Mesenchymal stem cell (in vitro differentiated cells and primary cell): Measurements from ENCODE around the gene ANKMY1.
A peak's percentile ranks its signal among the peaks of the same experiment; 100 is the strongest.

Experiments
- DNase-seq: peaks from one replicate; pipeline ENCODE4 v3.0.0-alpha.2; 2013
- H2AFZ ChIP-seq: one replicate; pipeline ENCODE4 v1.6.1; 2013; ENCODE audit warnings: low read depth, mild to moderate bottlenecking, control low read depth, inconsistent platforms, low read length, moderate library complexity
- H2AK5ac ChIP-seq: 2 replicates; pipeline ENCODE4 v1.6.1; 2013; ENCODE audit warnings: low read length, moderate library complexity, mild to moderate bottlenecking, inconsistent platforms; ENCODE audit not compliant: severe bottlenecking
- H2BK120ac ChIP-seq: one replicate; pipeline ENCODE4 v1.6.1; 2013; ENCODE audit warnings: low read depth, mild to moderate bottlenecking, inconsistent platforms, low read length, moderate library complexity
- H2BK12ac ChIP-seq, 2 experiments: one replicate each; pipeline ENCODE4 v1.6.1; 2013; ENCODE audit warnings: inconsistent platforms in 2 of 2, low read length in 2 of 2, mild to moderate bottlenecking in 2 of 2, moderate library complexity in 2 of 2, control low read depth in 1 of 2
- H2BK15ac ChIP-seq: one replicate; pipeline ENCODE4 v1.6.1; 2013; ENCODE audit warnings: mild to moderate bottlenecking, low read depth, inconsistent platforms; ENCODE audit not compliant: poor library complexity, severe bottlenecking
- H2BK5ac ChIP-seq: 2 replicates; pipeline ENCODE4 v1.6.1; 2013; ENCODE audit warnings: low read depth, mild to moderate bottlenecking, low read length, control low read depth, inconsistent platforms; ENCODE audit not compliant: poor library complexity, severe bottlenecking
- H3K14ac ChIP-seq, 2 experiments: one replicate each; pipeline ENCODE4 v1.6.1; 2013; ENCODE audit warnings: inconsistent platforms in 2 of 2, low read length in 2 of 2, control low read depth in 1 of 2, mild to moderate bottlenecking in 1 of 2, moderate library complexity in 1 of 2
- H3K18ac ChIP-seq, 2 experiments: one replicate each; pipeline ENCODE4 v1.6.1; 2013; ENCODE audit warnings: inconsistent platforms in 2 of 2, low read length in 2 of 2, control low read depth in 1 of 2, low read depth in 1 of 2, mild to moderate bottlenecking in 1 of 2
- H3K23ac ChIP-seq, 2 experiments: one replicate each; pipeline ENCODE4 v1.6.1; 2013; ENCODE audit warnings: inconsistent platforms in 2 of 2, low read length in 2 of 2, mild to moderate bottlenecking in 2 of 2, moderate library complexity in 2 of 2, control low read depth in 1 of 2
- H3K27ac ChIP-seq: 2 replicates; pipeline ENCODE4 v1.5.1; 2013; ENCODE audit warnings: mild to moderate bottlenecking, moderate library complexity, low read length, control low read depth, inconsistent platforms; ENCODE audit not compliant: poor library complexity, severe bottlenecking
- H3K27me3 ChIP-seq, 2 experiments: 2 replicates each; pipeline versions ENCODE4 v1.6.1 to v1.7.0; 2013; ENCODE audit warnings: low read length in 2 of 2, mild to moderate bottlenecking in 2 of 2, moderate library complexity in 2 of 2, control low read depth in 1 of 2, inconsistent platforms in 1 of 2; ENCODE audit not compliant: control insufficient read depth in 1 of 2, insufficient read depth in 1 of 2
- H3K36me3 ChIP-seq, 2 experiments: 2 replicates each; pipeline versions ENCODE4 v1.6.1 to v1.7.0; 2013; ENCODE audit warnings: low read length in 2 of 2, control low read depth in 1 of 2, inconsistent platforms in 1 of 2, low read depth in 1 of 2, mild to moderate bottlenecking in 1 of 2; ENCODE audit not compliant: insufficient read depth in 2 of 2, control insufficient read depth in 1 of 2
- H3K4ac ChIP-seq, 2 experiments: one replicate each; pipeline ENCODE4 v1.6.1; 2013; ENCODE audit warnings: inconsistent platforms in 2 of 2, low read length in 2 of 2, mild to moderate bottlenecking in 2 of 2, moderate library complexity in 2 of 2, control low read depth in 1 of 2, low read depth in 1 of 2
- H3K4me1 ChIP-seq: 2 replicates; pipeline ENCODE4 v1.6.1; 2013; ENCODE audit warnings: low read depth, low read length, control low read depth; ENCODE audit not compliant: control insufficient read depth, insufficient read depth
- H3K4me2 ChIP-seq: 2 replicates; pipeline ENCODE4 v1.6.1; 2013; ENCODE audit warnings: low read length, mild to moderate bottlenecking, inconsistent platforms; ENCODE audit not compliant: poor library complexity, severe bottlenecking
- H3K4me3 ChIP-seq, 2 experiments: 2 replicates each; pipeline versions ENCODE4 v1.5.1 to v1.7.0; 2013; ENCODE audit warnings: low read length in 2 of 2, mild to moderate bottlenecking in 2 of 2, control low read depth in 1 of 2, low read depth in 1 of 2; ENCODE audit not compliant: insufficient read depth in 1 of 2
- H3K79me1 ChIP-seq: replicated peaks from 2 replicates; pipeline ENCODE4 v1.6.1; 2013; ENCODE audit warnings: mild to moderate bottlenecking, control low read depth, low read length, inconsistent platforms; ENCODE audit not compliant: poor library complexity, severe bottlenecking
- H3K9ac ChIP-seq: 2 replicates; pipeline ENCODE4 v1.7.0; 2013; ENCODE audit warnings: mild to moderate bottlenecking, low read length, moderate library complexity
- H3K9me3 ChIP-seq: 2 replicates; pipeline ENCODE4 v1.7.0; 2013; ENCODE audit warnings: mild to moderate bottlenecking, low read length; ENCODE audit not compliant: control insufficient read depth
- H4K8ac ChIP-seq: one replicate; pipeline ENCODE4 v1.6.1; 2013; ENCODE audit warnings: inconsistent platforms, mild to moderate bottlenecking, low read length, moderate library complexity
- H4K91ac ChIP-seq: one replicate; pipeline ENCODE4 v1.6.1; 2013; ENCODE audit warnings: mild to moderate bottlenecking, low read length, inconsistent platforms
- WGBS: methylation state at CpG from one replicate; pipeline ENCODE4 v1.1.7; 2013; ENCODE audit warnings: mixed read lengths; 5-methylcytosine and 5-hydroxymethylcytosine counted together

Gene ANKMY1

DNA sequence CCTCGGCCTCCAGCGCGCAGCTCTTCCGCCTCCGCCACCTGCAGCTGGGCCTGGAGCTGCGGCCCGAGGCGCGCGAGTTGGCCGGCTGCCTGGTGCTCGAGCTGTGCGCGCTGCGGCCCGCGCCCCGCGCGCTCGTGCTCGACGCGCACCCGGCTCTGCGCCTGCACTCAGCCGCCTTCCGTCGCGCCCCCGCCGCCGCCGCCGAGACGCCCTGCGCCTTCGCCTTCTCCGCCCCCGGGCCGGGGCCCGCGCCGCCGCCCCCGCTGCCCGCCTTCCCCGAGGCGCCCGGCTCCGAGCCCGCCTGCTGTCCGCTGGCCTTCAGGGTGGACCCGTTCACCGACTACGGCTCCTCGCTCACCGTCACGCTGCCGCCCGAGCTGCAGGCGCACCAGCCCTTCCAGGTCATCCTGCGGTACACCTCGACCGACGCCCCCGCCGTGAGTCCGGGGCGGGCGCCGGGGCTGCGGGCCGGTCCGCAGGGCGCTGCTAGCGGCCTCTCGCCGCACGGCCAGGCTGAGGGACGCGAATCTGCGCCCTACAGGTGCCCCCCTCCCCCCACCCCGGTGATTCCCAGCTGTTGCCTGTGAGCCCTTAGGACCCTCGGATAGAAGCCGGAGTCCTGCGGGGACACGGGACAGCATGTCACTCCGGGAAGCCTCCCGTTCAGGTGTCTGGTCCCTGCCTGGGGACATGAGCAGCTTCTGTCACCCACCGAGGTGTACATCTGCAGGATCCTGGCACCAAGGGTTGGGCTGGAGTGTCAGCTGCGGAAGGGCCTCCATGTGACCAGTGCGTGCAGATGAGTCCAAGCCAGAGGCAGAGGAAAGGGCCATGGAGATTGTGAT is 11.1 kb upstream of the ANKMY1 start:
- peak overlapping the region; percentile 74 to 93 for H3K18ac ChIP-seq
- H3K4me2 ChIP-seq = peak overlapping the region; percentile 85
- no peaks in the 10 kb centered on the region for H3K27me3 ChIP-seq
- H2AFZ ChIP-seq = peak overlapping the region; percentile 47
- peak overlapping the region in 1 of 2 experiments; percentile 90 for H3K14ac ChIP-seq
- H4K8ac ChIP-seq = peak overlapping the region; percentile 86
- peak overlapping the region; percentile 76 for H3K9ac ChIP-seq
- peak overlapping the region; percentile 87 for H4K91ac ChIP-seq
- H3K79me1 ChIP-seq = peaks cover 50% of the 10 kb centered on the region
- H3K9me3 ChIP-seq = no peaks in the 10 kb centered on the region
- H2AK5ac ChIP-seq = no peak overlapping the region
- peak overlapping the region; percentile 77 for H2BK120ac ChIP-seq
- H2BK15ac ChIP-seq = peak overlapping the region; percentile 46
- no peak overlapping the region for H2BK5ac ChIP-seq
- H2BK12ac ChIP-seq = peak overlapping the region in 1 of 2 experiments; percentile 16
- DNase-seq = peak; percentile 60
- 10% methylated on average over 63 of the region's 93 CpGs for WGBS
- peaks cover 53% of the 10 kb centered on the region for H3K4me1 ChIP-seq
- H3K4ac ChIP-seq = peak overlapping the region; percentile 74 to 90
- H3K4me3 ChIP-seq = peak overlapping the region; percentile 73 to 86
- H3K23ac ChIP-seq = peak overlapping the region in 1 of 2 experiments; percentile 50
- no peak overlapping the region for H3K27ac ChIP-seq
- H3K36me3 ChIP-seq = peaks cover 4 to 39% of the 10 kb centered on the region in 2 experiments

DNA sequence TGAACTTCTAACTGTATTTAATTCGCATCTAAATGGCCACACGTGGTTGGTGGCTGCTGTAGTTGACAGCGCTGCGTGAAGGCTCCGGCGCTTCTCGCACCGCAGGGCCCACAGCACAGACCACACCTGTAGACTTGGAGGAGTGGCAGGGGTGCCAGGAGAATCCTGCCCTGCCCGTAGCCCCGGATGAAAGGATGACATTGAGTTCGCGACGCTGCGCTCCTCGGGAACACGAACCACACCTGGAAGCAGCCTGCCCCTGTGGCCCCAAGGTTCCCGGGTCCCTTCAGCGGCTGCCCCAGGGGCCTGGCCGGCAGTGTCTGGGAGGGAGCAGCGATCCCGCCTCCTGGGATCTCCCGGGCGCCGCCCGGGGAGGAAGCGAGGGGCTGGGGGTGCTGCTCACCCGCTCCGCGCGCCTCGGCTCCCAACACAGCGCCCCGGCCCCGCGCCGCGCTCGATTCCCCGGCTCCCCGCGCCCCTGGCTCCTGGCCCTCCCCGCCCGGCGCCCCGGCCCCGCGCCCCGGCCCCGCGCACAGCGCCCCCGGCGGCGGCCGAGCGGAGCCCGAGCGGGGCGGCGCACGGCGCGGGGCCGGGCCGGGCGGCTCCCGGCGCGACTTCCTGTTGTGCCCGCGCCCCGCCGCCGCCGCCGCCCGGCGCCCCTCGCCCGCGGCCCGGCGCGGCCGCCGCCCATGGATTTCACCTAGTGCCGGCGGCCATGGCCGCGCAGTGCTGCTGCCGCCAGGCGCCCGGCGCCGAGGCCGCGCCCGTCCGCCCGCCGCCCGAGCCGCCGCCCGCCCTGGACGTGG is 10.3 kb upstream of the ANKMY1 start, which contains the start of gene RNPEPL1:
RNPEPL1 (plus strand) TSS at position 613 of the 806 bp plus-strand sequence; CDS start at position 716, 103 bp downstream.
- Histone ChIP-seq H2BK12ac (peak within 1 kb of the TSS; percentile 18 to 45), H3K4me3 (peak within 1 kb of the TSS; percentile 73 to 87), H3K27ac (no peak within 1 kb of the TSS), H2AFZ (peak within 1 kb of the TSS; percentile 47), H3K18ac (peak within 1 kb of the TSS; percentile 74 to 93), H4K91ac (peak within 1 kb of the TSS; percentile 87), H2AK5ac (no peak within 1 kb of the TSS), H3K36me3 (peaks cover 11 to 30% of the 10 kb centered on the region in 2 experiments), H4K8ac (peak within 1 kb of the TSS; percentile 86), H2BK15ac (peak within 1 kb of the TSS; percentile 61), H3K23ac (peak within 1 kb of the TSS in 1 of 2 experiments; percentile 61), H3K79me1 (peaks cover 48% of the 10 kb centered on the region), H3K4me2 (peak within 1 kb of the TSS; percentile 92), H3K14ac (peak within 1 kb of the TSS in 1 of 2 experiments; percentile 90), H3K9ac (peak within 1 kb of the TSS; percentile 80), H3K9me3 (no peaks in the 10 kb centered on the region), H2BK5ac (no peak within 1 kb of the TSS), H2BK120ac (peak within 1 kb of the TSS; percentile 77), H3K27me3 (no peaks in the 10 kb centered on the region), H3K4ac (peak within 1 kb of the TSS; percentile 74 to 90), H3K4me1 (peaks cover 51% of the 10 kb centered on the region)
- 1% methylated on average over 55 of the region's 106 CpGs for WGBS
- peak; percentile 42 for DNase-seq

DNA sequence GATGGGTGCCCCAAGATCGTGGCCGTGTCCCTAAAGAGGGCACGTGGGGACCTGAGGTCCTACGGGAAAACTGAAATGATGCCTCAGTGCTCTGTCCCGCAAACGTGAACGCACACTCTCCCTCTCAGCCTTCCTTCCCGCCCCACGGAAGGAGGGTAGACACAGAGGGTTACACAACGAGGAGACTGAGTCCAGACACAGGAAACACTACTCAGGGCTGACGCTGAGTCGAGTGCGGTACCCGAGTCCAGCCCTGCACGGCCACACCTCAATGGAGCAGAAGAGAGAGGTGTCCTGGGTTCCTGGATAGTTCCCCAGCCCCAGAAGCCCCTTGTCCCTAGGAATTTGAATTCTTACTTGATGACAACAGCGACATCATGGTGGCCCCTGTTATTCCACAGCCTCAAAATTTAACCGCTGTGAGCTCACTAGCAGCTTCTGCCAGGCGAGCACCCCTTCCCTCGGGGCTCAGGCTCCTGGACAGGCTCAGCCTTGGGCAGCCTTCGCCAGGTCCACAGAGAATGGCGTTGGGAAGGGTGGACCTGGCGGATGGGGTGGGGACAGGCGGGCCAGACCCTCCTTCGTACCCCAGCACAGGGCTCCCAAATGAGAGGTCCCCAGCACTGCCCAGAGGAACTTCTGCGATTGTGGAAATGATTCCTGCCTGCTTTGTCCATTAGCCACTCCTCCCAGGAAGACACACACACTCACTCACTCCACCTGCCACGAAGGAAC is 9.5 kb upstream of the ANKMY1 start:
- peak overlapping the region in 1 of 2 experiments; percentile 38 for H3K14ac ChIP-seq
- H4K8ac ChIP-seq = peak overlapping the region; percentile 83
- peak overlapping the region; percentile 92 for H3K4me2 ChIP-seq
- peak overlapping the region; percentile 37 to 88 for H3K18ac ChIP-seq
- peaks cover 43% of the 10 kb centered on the region for H3K79me1 ChIP-seq
- peak overlapping the region; percentile 42 to 55 for H3K4ac ChIP-seq
- peak overlapping the region; percentile 67 to 87 for H3K4me3 ChIP-seq
- peaks cover 17 to 23% of the 10 kb centered on the region in 2 experiments for H3K36me3 ChIP-seq
- peak overlapping the region; percentile 80 for H3K9ac ChIP-seq
- peak overlapping the region; percentile 8 for H2AFZ ChIP-seq
- WGBS = 56% methylated on average over 25 of the region's 26 CpGs
- H2AK5ac ChIP-seq = no peak overlapping the region
- no peaks in the 10 kb centered on the region for H3K27me3 ChIP-seq
- H2BK120ac ChIP-seq = no peak overlapping the region
- H3K27ac ChIP-seq = no peak overlapping the region
- no peak overlapping the region for H4K91ac ChIP-seq
- DNase-seq = peak; percentile 33
- no peak overlapping the region for H2BK5ac ChIP-seq
- peak overlapping the region; percentile 83 to 85 for H2BK12ac ChIP-seq
- peaks cover 51% of the 10 kb centered on the region for H3K4me1 ChIP-seq
- no peaks in the 10 kb centered on the region for H3K9me3 ChIP-seq
- H3K23ac ChIP-seq = peak overlapping the region in 1 of 2 experiments; percentile 61
- H2BK15ac ChIP-seq = peak overlapping the region; percentile 61
